Loucy (cell line): Measurements from ENCODE around the gene MAD1L1.
"Not testable (repeated sequence)": the region's sequence is repeated elsewhere in the genome, so short reads cannot be mapped to it uniquely, and the experiment has no call there.

Experiments
- EZH2phosphoT487 ChIP-seq: fragments of 200-600 bp; IDR thresholded peaks from 2 replicates; pipeline ENCODE4 v1.6.1; 2018; ENCODE audit warnings: antibody characterized with exemption, mild to moderate bottlenecking, moderate library complexity, borderline replicate concordance
- TF ChIP-seq, protein P1 (sequence below): fragments of 200-600 bp; sonication (generic); conservative IDR thresholded peaks from 2 replicates; pipeline ENCODE4 v1.5.1; 2014; ENCODE audit warnings: mild to moderate bottlenecking, antibody characterized with exemption, low read length

DNA sequence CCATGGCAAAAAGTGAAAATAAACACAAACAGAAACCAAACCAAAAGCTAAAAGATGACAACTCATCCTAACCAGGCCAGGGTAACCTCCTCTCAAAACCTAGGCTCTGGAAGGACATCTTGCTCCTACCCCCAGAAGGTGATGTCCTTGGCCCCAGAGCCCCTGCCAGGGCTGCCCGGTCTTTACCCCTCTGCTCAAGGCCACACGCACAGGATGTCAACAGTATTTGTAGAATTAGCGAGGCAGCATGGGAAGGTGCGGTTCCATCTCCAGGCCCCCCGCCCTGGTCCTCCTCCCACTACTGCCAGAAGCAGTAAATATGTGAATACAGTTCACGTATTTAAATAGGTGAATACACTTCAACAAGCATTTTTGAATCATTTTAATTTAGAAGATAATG is 356.1 kb downstream of the MAD1L1 start:
- TF ChIP-seq, protein P1, sequence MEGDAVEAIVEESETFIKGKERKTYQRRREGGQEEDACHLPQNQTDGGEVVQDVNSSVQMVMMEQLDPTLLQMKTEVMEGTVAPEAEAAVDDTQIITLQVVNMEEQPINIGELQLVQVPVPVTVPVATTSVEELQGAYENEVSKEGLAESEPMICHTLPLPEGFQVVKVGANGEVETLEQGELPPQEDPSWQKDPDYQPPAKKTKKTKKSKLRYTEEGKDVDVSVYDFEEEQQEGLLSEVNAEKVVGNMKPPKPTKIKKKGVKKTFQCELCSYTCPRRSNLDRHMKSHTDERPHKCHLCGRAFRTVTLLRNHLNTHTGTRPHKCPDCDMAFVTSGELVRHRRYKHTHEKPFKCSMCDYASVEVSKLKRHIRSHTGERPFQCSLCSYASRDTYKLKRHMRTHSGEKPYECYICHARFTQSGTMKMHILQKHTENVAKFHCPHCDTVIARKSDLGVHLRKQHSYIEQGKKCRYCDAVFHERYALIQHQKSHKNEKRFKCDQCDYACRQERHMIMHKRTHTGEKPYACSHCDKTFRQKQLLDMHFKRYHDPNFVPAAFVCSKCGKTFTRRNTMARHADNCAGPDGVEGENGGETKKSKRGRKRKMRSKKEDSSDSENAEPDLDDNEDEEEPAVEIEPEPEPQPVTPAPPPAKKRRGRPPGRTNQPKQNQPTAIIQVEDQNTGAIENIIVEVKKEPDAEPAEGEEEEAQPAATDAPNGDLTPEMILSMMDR: not testable (repeated sequence)
- TF ChIP-seq EZH2phosphoT487: not testable (repeated sequence)
